Sigmoid colon (tissue), 7 donors: ENCODE results near the gene RANBP17. TPM values are rescaled to one million over a fixed set of nuclear protein-coding genes. Genes with fewer than 3 reads are reported as not detected.

Experiments used
- DNase-seq: peaks from one replicate; pipeline ENCODE4 v3.0.0-alpha.2; 2019
- H3K27ac ChIP-seq, 4 donors: fragments of 200-600 bp; sonication (generic); one replicate each; pipeline ENCODE4 v1.5.1; 2016 to 2019; ENCODE audit warnings: mild to moderate bottlenecking in 1 of 4
- H3K27me3 ChIP-seq, 3 donors: fragments of 200-600 bp; sonication (generic); one replicate each; pipeline ENCODE4 v1.5.1; 2019; ENCODE audit warnings: mild to moderate bottlenecking in 1 of 3
- H3K36me3 ChIP-seq, 4 donors: fragments of 200-600 bp; sonication (generic); one replicate each; pipeline ENCODE4 v1.5.1; 2016 to 2019
- H3K4me1 ChIP-seq, 4 donors: fragments of 200-600 bp; sonication (generic); one replicate each; pipeline ENCODE4 v1.5.1; 2017 to 2019
- H3K4me3 ChIP-seq, 4 donors: fragments of 200-600 bp; sonication (generic); one replicate each; pipeline ENCODE4 v1.5.1; 2017 to 2019; ENCODE audit warnings: mild to moderate bottlenecking in 2 of 4, moderate library complexity in 1 of 4
- H3K9me3 ChIP-seq, 4 donors: fragments of 200-600 bp in 3 of 4; sonication (generic) in 3 of 4; one replicate each; pipeline versions ENCODE4 v1.5.1 to v1.6.1; 2013 to 2019
- CTCF ChIP-seq, 4 experiments: fragments of 450-650 bp in 3 of 4; fragments of 200-600 bp in 1 of 4; IDR thresholded peaks; one replicate each; pipeline ENCODE4 v1.5.1; 2016 to 2019; ENCODE audit warnings: antibody characterized with exemption in 4 of 4, mild to moderate bottlenecking in 3 of 4, moderate library complexity in 2 of 4
- EP300 ChIP-seq, 4 donors: sonication (generic); formaldehyde crosslinking; IDR thresholded peaks; one replicate each; pipeline ENCODE4 v1.6.1; 2017; ENCODE audit warnings: antibody characterized with exemption in 4 of 4
- POLR2A ChIP-seq, 2 donors: fragments of 450-650 bp; IDR thresholded peaks; one replicate each; pipeline ENCODE4 v1.6.1; 2016; ENCODE audit warnings: antibody characterized with exemption in 2 of 2, mild to moderate bottlenecking in 2 of 2, moderate library complexity in 2 of 2
- POLR2AphosphoS5 ChIP-seq, 4 donors: sonication (generic); formaldehyde crosslinking; IDR thresholded peaks; one replicate each; pipeline ENCODE4 v1.6.1; 2017; ENCODE audit warnings: antibody characterized with exemption in 4 of 4
- WGBS, 2 donors: extraction: QIAGEN DNeasy Blood & Tissue Kit; methylation state at CpG; one replicate each; pipeline ENCODE4 v1.1.7; 2013; 5-methylcytosine and 5-hydroxymethylcytosine counted together
- intact Hi-C: fragments of 100-400 bp; cut with DNase I; formaldehyde crosslinking; loops from one replicate; pipeline ENCODE4 v1.15.1; 2023
- polyA plus RNA-seq, 3 donors: library from polyadenylated mRNA; stranded (reverse); fragments of 200-250 nt; gene quantifications; one replicate each; pipeline ENCODE4 v1.2.3, GENCODE V29; 2013
- total RNA-seq, 4 donors: library from RNA; depleted of rRNA; stranded (reverse); fragments of >200 nt; gene quantifications; one replicate each; pipeline ENCODE4 v1.1.0, GENCODE V29; 2016
- donor health status: healthy with polysubstance abuse.
- donor health status: Bipolar disorder and iron deficiency.
- donor health status: healthy.

RANBP17 gene
- total and polyA plus RNA-seq, 7 donors, result 0.23 to 25.8 (median 11.4) TPM

- DNase-seq, result no peak
- intact Hi-C loops, result no loop called here
- Histone ChIP-seq H3K9me3 (no peaks in the 10 kb centered on the region), H3K27ac (no peak overlapping the region), H3K27me3 (no peaks in the 10 kb centered on the region), H3K4me3 (no peak overlapping the region), H3K4me1 (no peaks in the 10 kb centered on the region), H3K36me3 (no peaks in the 10 kb centered on the region)
- TF ChIP-seq CTCF (IDR thresholded peaks at IDR 0.05) (no peak), EP300 (IDR thresholded peaks at IDR 0.05) (no peak), POLR2A (IDR thresholded peaks at IDR 0.05) (no peak)
Observed at GRCh38 chr5:170885256-170885655, 23.4 kb downstream of the RANBP17 start.

DNA sequence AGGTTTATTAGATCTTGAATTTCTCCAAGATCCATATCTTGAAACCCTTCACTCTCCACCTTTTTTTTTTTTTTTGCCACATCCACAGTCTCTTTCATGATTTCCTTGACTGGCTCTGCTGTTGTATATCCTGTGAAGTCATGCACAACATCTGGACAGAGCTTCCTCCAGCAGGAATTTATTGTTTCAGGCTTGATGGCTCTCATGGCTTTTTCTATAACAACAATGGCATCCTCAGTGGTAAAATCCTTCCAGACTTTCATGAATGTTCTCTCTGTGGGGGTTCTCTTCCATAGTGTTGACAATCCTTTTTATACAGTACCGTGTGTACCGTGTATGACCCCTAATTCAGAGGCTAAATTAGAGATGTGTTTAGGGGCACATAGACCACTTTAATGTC, 24.0 kb downstream of the RANBP17 start:
- TF ChIP-seq POLR2AphosphoS5 (IDR thresholded peaks at IDR 0.05), result no peak
- TF ChIP-seq CTCF (IDR thresholded peaks at IDR 0.05), result no peak
- TF ChIP-seq EP300 (IDR thresholded peaks at IDR 0.05), result no peak
- no peak for TF ChIP-seq POLR2A (IDR thresholded peaks at IDR 0.05)
- intact Hi-C loops, result no loop called here
- no peak overlapping the region for H3K4me3 ChIP-seq
- no peaks in the 10 kb centered on the region for H3K27me3 ChIP-seq
- H3K9me3 ChIP-seq, result no peaks in the 10 kb centered on the region
- 15 to 71% methylated on average over 2 of the region's 2 CpGs for WGBS, 2 donors
- H3K36me3 ChIP-seq, result no peaks in the 10 kb centered on the region
- no peaks in the 10 kb centered on the region for H3K4me1 ChIP-seq
- H3K27ac ChIP-seq, result no peak overlapping the region
- no peak for DNase-seq

DNA sequence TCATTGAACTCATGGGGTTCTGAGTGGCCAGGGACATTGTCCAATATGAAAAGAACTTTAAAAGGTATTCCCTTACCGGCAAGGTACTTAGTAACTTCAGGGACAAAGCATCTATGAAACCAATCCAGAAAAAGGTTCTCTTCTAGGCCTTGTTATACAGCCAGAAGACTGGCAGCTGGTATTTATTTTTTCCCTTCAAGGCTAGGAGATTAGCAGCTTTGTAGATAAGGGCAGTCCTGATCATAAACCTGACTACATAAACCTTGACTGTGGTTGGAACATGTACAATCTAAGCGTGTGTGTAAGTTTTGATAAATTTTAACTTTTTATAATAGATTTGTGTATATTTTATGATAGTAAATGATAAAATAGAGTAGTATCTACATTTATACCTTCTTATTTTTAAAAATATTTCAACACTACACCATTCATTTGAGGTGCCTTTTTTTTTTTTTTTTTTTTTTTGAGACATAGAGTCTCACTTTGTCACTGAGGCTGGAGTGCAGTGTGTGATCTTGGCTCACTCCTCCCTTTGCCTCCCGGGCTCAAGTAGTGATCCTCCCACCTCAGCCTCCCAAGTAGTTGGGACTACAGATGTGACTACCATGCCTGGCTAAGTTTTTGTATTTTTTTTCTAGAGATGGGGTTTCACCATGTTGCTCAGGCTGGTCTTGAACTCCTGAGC, 24.5 kb downstream of the RANBP17 start:
- TF ChIP-seq POLR2AphosphoS5 (IDR thresholded peaks at IDR 0.05), result no peak
- no peak for TF ChIP-seq CTCF (IDR thresholded peaks at IDR 0.05)
- no peak overlapping the region for H3K4me3 ChIP-seq
- intact Hi-C loops, result no loop called here
- no peaks in the 10 kb centered on the region for H3K27me3 ChIP-seq
- no peaks in the 10 kb centered on the region for H3K4me1 ChIP-seq
- no peaks in the 10 kb centered on the region for H3K9me3 ChIP-seq
- no peaks in the 10 kb centered on the region for H3K36me3 ChIP-seq
- 23 to 75% methylated on average over 3 of the region's 3 CpGs for WGBS, 2 donors
- H3K27ac ChIP-seq, result no peak overlapping the region
- DNase-seq, result no peak

GRCh38 chr5:170892196-170892595, 30.4 kb downstream of the RANBP17 start:
- intact Hi-C loops, result no loop called here
- no peak overlapping the region for H3K27ac ChIP-seq
- H3K4me3 ChIP-seq, result no peak overlapping the region
- H3K9me3 ChIP-seq, result no peaks in the 10 kb centered on the region
- 93 to 96% methylated on average over 2 of the region's 2 CpGs for WGBS, 2 donors
- DNase-seq, result no peak
- no peaks in the 10 kb centered on the region for H3K36me3 ChIP-seq
- H3K27me3 ChIP-seq, result no peaks in the 10 kb centered on the region
- H3K4me1 ChIP-seq, result no peaks in the 10 kb centered on the region
- no peak for TF ChIP-seq EP300 (IDR thresholded peaks at IDR 0.05)
- no peak for TF ChIP-seq POLR2AphosphoS5 (IDR thresholded peaks at IDR 0.05)
- no peak for TF ChIP-seq CTCF (IDR thresholded peaks at IDR 0.05)
- no peak for TF ChIP-seq POLR2A (IDR thresholded peaks at IDR 0.05)

- Histone ChIP-seq H3K4me3 (no peak overlapping the region), H3K9me3 (no peaks in the 10 kb centered on the region), H3K4me1 (no peaks in the 10 kb centered on the region), H3K27me3 (no peaks in the 10 kb centered on the region), H3K36me3 (no peaks in the 10 kb centered on the region), H3K27ac (no peak overlapping the region)
- WGBS, 2 donors, result 12 to 70% methylated on average over 2 of the region's 2 CpGs
- TF ChIP-seq CTCF (IDR thresholded peaks at IDR 0.05) (no peak), POLR2AphosphoS5 (IDR thresholded peaks at IDR 0.05) (no peak), POLR2A (IDR thresholded peaks at IDR 0.05) (no peak), EP300 (IDR thresholded peaks at IDR 0.05) (no peak)
- intact Hi-C loops, result no loop called here
- DNase-seq, result no peak
Observed at GRCh38 chr5:170894665-170895064, 32.8 kb downstream of the RANBP17 start.
